Measurements from ENCODE around the gene CBLN3.

The CBLN3 gene

DNA sequence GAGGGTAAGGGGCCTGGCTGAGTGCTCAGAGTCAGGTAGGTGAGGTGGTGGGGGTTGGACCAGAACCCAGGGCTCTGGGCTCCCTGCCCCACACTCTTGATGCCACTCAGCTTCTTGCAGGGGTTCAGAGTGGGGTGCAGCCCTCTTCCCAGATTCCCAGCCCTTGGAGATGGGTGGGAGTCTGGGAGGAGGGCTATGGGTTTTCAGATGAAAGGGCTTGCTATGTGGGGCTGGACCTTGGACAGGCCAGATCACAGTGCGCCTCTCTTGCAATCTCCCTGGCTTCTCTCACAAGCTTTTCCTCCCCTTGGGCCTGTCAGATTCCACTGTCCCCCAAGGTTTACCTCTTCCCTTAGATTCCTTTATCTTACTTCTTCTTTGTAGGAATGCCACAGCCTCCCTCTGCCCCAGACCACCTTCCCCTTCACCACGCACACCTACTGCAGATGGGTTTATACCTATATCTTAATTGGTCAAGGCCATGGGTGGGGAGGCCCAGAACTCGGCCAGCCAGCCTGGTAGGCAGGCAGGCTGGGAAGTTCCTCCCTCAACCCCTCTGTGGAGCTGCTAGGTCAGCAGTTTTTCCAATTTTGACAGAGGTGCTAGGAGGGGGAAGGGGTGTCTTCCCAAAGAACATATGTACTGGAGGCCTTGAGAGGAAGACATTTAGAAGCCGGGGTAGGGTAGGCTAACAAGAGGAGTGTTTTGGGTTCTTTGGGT is 29.3 kb downstream of the CBLN3 start:
- no CpG with 5 or more reads among the region's 4 CpGs for WGBS, 2 donors (ENCODE audit: extremely low coverage in 2 of 2, insufficient read length in 2 of 2, insufficient replicate concordance in 1 of 2)
- no peak overlapping the region for H4K91ac ChIP-seq (ENCODE audit: low read depth, low read length, poor library complexity)
- no peaks in the 10 kb centered on the region for H3K36me3 ChIP-seq (replicated peaks in 1 of 2; ENCODE audit: control insufficient read depth in 2 of 2, insufficient read depth in 2 of 2, low read length in 2 of 2)
- no peak overlapping the region for H2BK5ac ChIP-seq (ENCODE audit: low read length)
- H2AK5ac ChIP-seq (ENCODE audit: low read depth, low read length), result peak overlapping the region; percentile 16
- H3K23ac ChIP-seq (ENCODE audit: low read depth, low read length, poor library complexity), result no peak overlapping the region
- H3K9ac ChIP-seq (ENCODE audit: low read depth, low read length, poor library complexity), result no peak overlapping the region
- H3K4me2 ChIP-seq (ENCODE audit: insufficient read depth, low read length, poor library complexity, severe bottlenecking), result peak overlapping the region; percentile 97
- H3K27me3 ChIP-seq (ENCODE audit: control insufficient read depth in 3 of 3, insufficient read depth in 3 of 3, low read depth in 1 of 3, low read length in 3 of 3), result peaks cover 0 to 68% (median 0%) of the 10 kb centered on the region in 3 experiments
- H3K4me1 ChIP-seq (ENCODE audit: control insufficient read depth in 2 of 2, insufficient read depth in 1 of 2, low read depth in 1 of 2, low read length in 2 of 2), result peaks cover 11 to 28% of the 10 kb centered on the region in 2 donors
- no peak overlapping the region for H3K27ac ChIP-seq (replicated peaks; ENCODE audit: low read length)
- no peak overlapping the region for H3K18ac ChIP-seq (ENCODE audit: low read length)
- H2BK15ac ChIP-seq (ENCODE audit: low read length), result no peak overlapping the region
- no peak overlapping the region for H4K8ac ChIP-seq (ENCODE audit: low read depth, low read length)
- H3K14ac ChIP-seq (ENCODE audit: low read length), result no peak overlapping the region
- no peak overlapping the region for H2BK12ac ChIP-seq (ENCODE audit: low read length)
- H3K79me1 ChIP-seq (ENCODE audit: low read depth, low read length), result peaks cover 3% of the 10 kb centered on the region
- peaks cover 0 to 3% of the 10 kb centered on the region in 2 donors for H3K9me3 ChIP-seq (replicated peaks in 1 of 2; ENCODE audit: control insufficient read depth in 2 of 2, insufficient read depth in 1 of 2, low read depth in 1 of 2, low read length in 2 of 2)
- H3K4ac ChIP-seq (ENCODE audit: low read length), result no peak overlapping the region
- DNase-seq (ENCODE audit: low spot score), result no peak
- H2BK120ac ChIP-seq (ENCODE audit: low read depth, low read length), result no peak overlapping the region
- H3K4me3 ChIP-seq (ENCODE audit: low read length in 2 of 2), result peak overlapping the region; percentile 47 to 85
- peak overlapping the region; percentile 92 for H2AFZ ChIP-seq (ENCODE audit: low read length)

DNA sequence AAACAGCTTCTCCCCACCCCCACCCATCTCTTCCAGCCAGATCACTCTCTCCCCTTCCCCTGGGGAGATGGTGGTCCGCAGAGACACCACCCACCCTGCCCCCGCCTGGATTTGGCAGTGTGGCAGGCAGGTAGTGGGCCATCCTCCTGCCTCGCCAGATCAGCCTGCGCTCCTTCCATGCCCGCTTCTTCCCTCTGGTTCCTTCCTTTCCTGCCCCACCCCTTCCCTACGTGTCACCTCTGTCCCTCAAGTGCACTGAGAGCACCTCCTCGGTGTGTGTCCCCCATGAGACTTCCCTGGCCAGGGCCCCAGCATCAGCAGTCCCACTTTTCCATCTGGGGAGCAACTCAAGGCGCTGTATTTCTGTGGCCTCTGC is 30.0 kb downstream of the CBLN3 start:
- Histone ChIP-seq H3K4me2 (ENCODE audit: insufficient read depth, low read length, poor library complexity, severe bottlenecking) (peak overlapping the region; percentile 97), H3K36me3 (replicated peaks in 1 of 2; ENCODE audit: control insufficient read depth in 2 of 2, insufficient read depth in 2 of 2, low read length in 2 of 2) (no peaks in the 10 kb centered on the region), H3K14ac (ENCODE audit: low read length) (peak overlapping the region; percentile 49), H3K23ac (ENCODE audit: low read depth, low read length, poor library complexity) (no peak overlapping the region), H3K4me3 (ENCODE audit: low read length in 2 of 2) (peak overlapping the region; percentile 47 to 85), H3K9me3 (replicated peaks in 1 of 2; ENCODE audit: control insufficient read depth in 2 of 2, insufficient read depth in 1 of 2, low read depth in 1 of 2, low read length in 2 of 2) (peaks cover 0 to 3% of the 10 kb centered on the region in 2 donors), H3K4me1 (ENCODE audit: control insufficient read depth in 2 of 2, insufficient read depth in 1 of 2, low read depth in 1 of 2, low read length in 2 of 2) (peaks cover 11 to 26% of the 10 kb centered on the region in 2 donors), H2BK15ac (ENCODE audit: low read length) (peak overlapping the region; percentile 61), H3K27me3 (ENCODE audit: control insufficient read depth in 3 of 3, insufficient read depth in 3 of 3, low read depth in 1 of 3, low read length in 3 of 3) (peaks cover 0 to 71% (median 0%) of the 10 kb centered on the region in 3 experiments), H2BK5ac (ENCODE audit: low read length) (peak overlapping the region; percentile 84), H2AFZ (ENCODE audit: low read length) (peak overlapping the region; percentile 92), H3K79me1 (ENCODE audit: low read depth, low read length) (peaks cover 3% of the 10 kb centered on the region), H4K8ac (ENCODE audit: low read depth, low read length) (no peak overlapping the region), H2BK120ac (ENCODE audit: low read depth, low read length) (no peak overlapping the region), H2AK5ac (ENCODE audit: low read depth, low read length) (peak overlapping the region; percentile 16), H3K18ac (ENCODE audit: low read length) (peak overlapping the region; percentile 91), H2BK12ac (ENCODE audit: low read length) (no peak overlapping the region), H4K91ac (ENCODE audit: low read depth, low read length, poor library complexity) (no peak overlapping the region), H3K27ac (replicated peaks; ENCODE audit: low read length) (no peak overlapping the region), H3K4ac (ENCODE audit: low read length) (no peak overlapping the region), H3K9ac (ENCODE audit: low read depth, low read length, poor library complexity) (peak overlapping the region; percentile 91)
- WGBS, 2 donors (ENCODE audit: extremely low coverage in 2 of 2, insufficient read length in 2 of 2, insufficient replicate concordance in 1 of 2), result no CpG with 5 or more reads among the region's 8 CpGs
- no peak for DNase-seq (ENCODE audit: low spot score)

DNA sequence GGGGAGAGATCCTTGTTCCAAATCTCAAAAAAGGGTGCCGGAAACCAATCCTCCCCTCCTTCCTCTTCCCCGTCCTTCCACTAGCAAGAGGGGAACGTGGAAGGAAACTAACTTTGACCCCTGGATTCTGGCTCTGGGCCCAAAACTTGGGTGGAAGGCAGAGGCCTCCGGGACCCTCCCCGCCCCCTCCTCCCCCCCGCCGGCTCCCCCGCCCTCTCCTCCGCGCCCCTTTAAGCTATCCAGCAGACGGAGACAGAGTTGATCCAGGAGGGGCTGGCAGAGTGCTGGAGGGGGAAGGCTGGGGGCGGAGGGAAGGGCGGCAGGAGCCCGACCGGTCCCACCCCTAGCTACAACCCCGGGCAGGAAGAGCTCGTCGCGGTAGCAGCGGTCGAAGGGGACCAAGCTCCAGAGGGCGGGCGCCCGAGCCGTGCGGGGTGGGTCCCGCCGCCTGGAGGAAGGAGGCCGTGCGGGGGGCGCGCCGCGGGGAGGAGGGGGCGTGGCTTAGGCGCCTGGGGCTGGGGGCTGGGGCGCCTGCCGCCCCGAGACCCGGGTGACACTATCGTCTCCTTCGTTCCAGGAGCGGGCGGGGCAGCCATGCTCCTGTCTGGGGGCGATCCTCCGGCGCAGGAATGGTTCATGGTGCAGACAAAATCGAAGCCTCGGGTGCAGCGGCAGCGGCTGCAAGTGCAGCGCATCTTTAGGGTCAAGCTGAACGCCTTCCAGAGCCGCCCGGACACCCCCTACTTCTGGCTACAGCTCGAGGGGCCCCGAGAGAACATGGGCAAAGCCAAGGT is 30.6 kb downstream of the CBLN3 start, which contains the start of gene NYNRIN:
Gene NYNRIN (plus strand): TSS at position 351 of the 794 bp plus-strand sequence. CDS start 244 bp downstream, at position 595.
- peak within 1 kb of the TSS; percentile 47 to 85 for H3K4me3 ChIP-seq (ENCODE audit: low read length in 2 of 2)
- H2BK15ac ChIP-seq (ENCODE audit: low read length), result peak within 1 kb of the TSS; percentile 61
- H3K4me1 ChIP-seq (ENCODE audit: control insufficient read depth in 2 of 2, insufficient read depth in 1 of 2, low read depth in 1 of 2, low read length in 2 of 2), result peaks cover 11 to 25% of the 10 kb centered on the region in 2 donors
- peaks cover 3% of the 10 kb centered on the region for H3K79me1 ChIP-seq (ENCODE audit: low read depth, low read length)
- H2AFZ ChIP-seq (ENCODE audit: low read length), result peak within 1 kb of the TSS; percentile 92
- H4K8ac ChIP-seq (ENCODE audit: low read depth, low read length), result peak within 1 kb of the TSS; percentile 33
- H2BK12ac ChIP-seq (ENCODE audit: low read length), result no peak within 1 kb of the TSS
- H3K4ac ChIP-seq (ENCODE audit: low read length), result no peak within 1 kb of the TSS
- H3K23ac ChIP-seq (ENCODE audit: low read depth, low read length, poor library complexity), result no peak within 1 kb of the TSS
- peak within 1 kb of the TSS; percentile 97 for H3K4me2 ChIP-seq (ENCODE audit: insufficient read depth, low read length, poor library complexity, severe bottlenecking)
- DNase-seq (ENCODE audit: low spot score), result peak; percentile 62
- H3K9me3 ChIP-seq (replicated peaks in 1 of 2; ENCODE audit: control insufficient read depth in 2 of 2, insufficient read depth in 1 of 2, low read depth in 1 of 2, low read length in 2 of 2), result peaks cover 0 to 3% of the 10 kb centered on the region in 2 donors
- WGBS, 2 donors (ENCODE audit: extremely low coverage in 2 of 2, insufficient read length in 2 of 2, insufficient replicate concordance in 1 of 2), result no CpG with 5 or more reads among the region's 57 CpGs
- no peak within 1 kb of the TSS for H4K91ac ChIP-seq (ENCODE audit: low read depth, low read length, poor library complexity)
- peak within 1 kb of the TSS; percentile 1 for H3K27ac ChIP-seq (replicated peaks; ENCODE audit: low read length)
- H2BK120ac ChIP-seq (ENCODE audit: low read depth, low read length), result no peak within 1 kb of the TSS
- H3K18ac ChIP-seq (ENCODE audit: low read length), result peak within 1 kb of the TSS; percentile 91
- H3K9ac ChIP-seq (ENCODE audit: low read depth, low read length, poor library complexity), result peak within 1 kb of the TSS; percentile 91
- peak within 1 kb of the TSS; percentile 84 for H2BK5ac ChIP-seq (ENCODE audit: low read length)
- H3K14ac ChIP-seq (ENCODE audit: low read length), result peak within 1 kb of the TSS; percentile 49
- H2AK5ac ChIP-seq (ENCODE audit: low read depth, low read length), result peak within 1 kb of the TSS; percentile 80
- H3K27me3 ChIP-seq (ENCODE audit: control insufficient read depth in 3 of 3, insufficient read depth in 3 of 3, low read depth in 1 of 3, low read length in 3 of 3), result peaks cover 0 to 76% (median 0%) of the 10 kb centered on the region in 3 experiments
- no peaks in the 10 kb centered on the region for H3K36me3 ChIP-seq (replicated peaks in 1 of 2; ENCODE audit: control insufficient read depth in 2 of 2, insufficient read depth in 2 of 2, low read length in 2 of 2)

DNA sequence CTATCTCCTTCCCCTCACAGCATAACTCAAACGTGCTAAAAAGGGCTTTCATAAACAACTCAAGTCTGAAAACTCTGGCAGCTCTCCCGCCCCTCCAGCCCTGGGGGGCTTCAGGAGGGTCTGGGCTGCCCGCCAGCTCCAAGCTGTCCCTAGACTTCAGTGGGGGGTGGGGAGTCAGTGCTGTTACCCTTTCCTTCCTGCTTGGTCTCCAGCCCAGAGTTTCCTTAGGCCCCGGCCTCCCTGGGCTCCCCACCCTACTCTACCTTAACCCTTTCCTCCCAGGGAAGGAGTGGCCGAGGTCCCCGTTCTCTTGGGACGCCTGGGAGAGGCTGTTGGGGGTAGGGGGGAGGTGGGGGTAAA is 31.2 kb downstream of the CBLN3 start:
- Histone ChIP-seq H3K27me3 (ENCODE audit: control insufficient read depth in 3 of 3, insufficient read depth in 3 of 3, low read depth in 1 of 3, low read length in 3 of 3) (peaks cover 0 to 80% (median 0%) of the 10 kb centered on the region in 3 experiments), H3K36me3 (replicated peaks in 1 of 2; ENCODE audit: control insufficient read depth in 2 of 2, insufficient read depth in 2 of 2, low read length in 2 of 2) (no peaks in the 10 kb centered on the region), H3K9ac (ENCODE audit: low read depth, low read length, poor library complexity) (no peak overlapping the region), H4K8ac (ENCODE audit: low read depth, low read length) (peak overlapping the region; percentile 33), H3K9me3 (replicated peaks in 1 of 2; ENCODE audit: control insufficient read depth in 2 of 2, insufficient read depth in 1 of 2, low read depth in 1 of 2, low read length in 2 of 2) (peaks cover 0 to 3% of the 10 kb centered on the region in 2 donors), H3K79me1 (ENCODE audit: low read depth, low read length) (peaks cover 3% of the 10 kb centered on the region), H3K23ac (ENCODE audit: low read depth, low read length, poor library complexity) (no peak overlapping the region), H2BK120ac (ENCODE audit: low read depth, low read length) (no peak overlapping the region), H2BK12ac (ENCODE audit: low read length) (no peak overlapping the region), H3K4me2 (ENCODE audit: insufficient read depth, low read length, poor library complexity, severe bottlenecking) (no peak overlapping the region), H2AFZ (ENCODE audit: low read length) (peak overlapping the region; percentile 92), H3K4ac (ENCODE audit: low read length) (no peak overlapping the region), H2AK5ac (ENCODE audit: low read depth, low read length) (no peak overlapping the region), H3K18ac (ENCODE audit: low read length) (peak overlapping the region; percentile 53), H3K14ac (ENCODE audit: low read length) (no peak overlapping the region), H2BK5ac (ENCODE audit: low read length) (peak overlapping the region; percentile 56), H4K91ac (ENCODE audit: low read depth, low read length, poor library complexity) (no peak overlapping the region), H3K4me3 (ENCODE audit: low read length in 2 of 2) (peak overlapping the region in 1 of 2 donors; percentile 47), H3K27ac (replicated peaks; ENCODE audit: low read length) (peak overlapping the region; percentile 1), H2BK15ac (ENCODE audit: low read length) (no peak overlapping the region), H3K4me1 (ENCODE audit: control insufficient read depth in 2 of 2, insufficient read depth in 1 of 2, low read depth in 1 of 2, low read length in 2 of 2) (peaks cover 11 to 22% of the 10 kb centered on the region in 2 donors)
- no CpG with 5 or more reads among the region's 7 CpGs for WGBS, 2 donors (ENCODE audit: extremely low coverage in 2 of 2, insufficient read length in 2 of 2, insufficient replicate concordance in 1 of 2)
- peak; percentile 42 for DNase-seq (ENCODE audit: low spot score)

All from neuronal stem cell (in vitro differentiated cells).